Effector CD8-positive, alpha-beta T cell (primary cell): ENCODE measurements around the gene DVL1.

ENCODE experiments used
- DNase-seq: peaks from one replicate; lab custom pipeline; 2025; lab: John Stamatoyannopoulos, UW

The DVL1 gene

DNA sequence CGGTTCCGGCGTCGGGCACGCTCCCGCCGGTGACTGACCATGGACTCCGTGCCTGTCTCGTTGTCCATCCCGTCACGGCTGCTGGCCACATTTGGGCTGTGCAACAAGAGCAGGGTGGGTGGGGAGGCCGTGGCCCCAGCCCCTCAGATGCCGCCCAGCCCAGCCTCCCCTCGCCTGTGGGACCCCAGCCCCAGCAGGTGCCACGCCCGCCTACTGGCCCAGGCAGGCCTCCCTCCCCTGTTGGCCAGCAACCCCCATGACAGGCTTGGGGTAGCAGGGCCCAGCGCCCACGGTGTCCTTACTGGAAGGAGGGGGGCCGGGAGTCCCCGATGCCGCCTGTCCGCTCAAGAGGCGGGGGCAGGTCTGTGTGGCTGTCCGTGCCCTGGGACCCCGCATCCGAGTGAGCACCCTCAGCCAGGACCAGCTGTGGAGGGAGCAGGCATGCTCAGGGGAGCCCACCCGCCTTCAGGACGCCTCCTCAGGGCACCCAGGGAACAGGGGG, 7.1 kb downstream of the DVL1 start:
- DNase-seq: no peak

GRCh38 chr1:1341549-1342021, 7.6 kb downstream of the DVL1 start:
- DNase-seq: no peak

DNA sequence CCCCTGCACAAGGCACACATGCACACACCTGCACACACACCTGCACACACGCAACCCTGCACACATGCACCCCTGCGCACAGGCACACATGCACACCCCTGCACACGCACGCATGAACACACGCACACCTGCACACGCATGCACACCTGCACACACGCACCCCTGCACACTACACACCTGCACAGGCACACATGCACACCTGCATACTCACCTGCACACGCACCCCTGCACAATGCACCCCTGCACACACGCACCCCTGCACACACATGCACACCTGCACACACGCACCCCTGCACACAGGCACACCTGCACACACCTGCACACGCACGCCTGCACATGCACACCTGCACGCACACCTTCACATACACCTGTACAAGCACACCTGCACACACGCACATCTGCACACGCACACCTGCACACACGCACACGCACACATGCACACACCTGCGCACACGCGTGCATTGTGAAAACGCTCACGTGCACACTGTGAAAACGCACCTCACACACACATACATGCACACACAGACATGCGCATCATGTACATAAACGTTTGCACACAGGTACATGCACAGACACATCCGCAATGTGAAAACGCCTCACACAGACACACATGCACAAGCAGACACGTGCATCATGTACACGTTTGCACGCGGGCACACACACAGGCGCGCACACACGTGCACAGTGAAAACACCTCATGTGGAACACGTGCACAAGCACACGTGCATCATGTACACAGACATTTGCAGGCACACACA, 8.2 kb downstream of the DVL1 start:
- no peak for DNase-seq

DNA sequence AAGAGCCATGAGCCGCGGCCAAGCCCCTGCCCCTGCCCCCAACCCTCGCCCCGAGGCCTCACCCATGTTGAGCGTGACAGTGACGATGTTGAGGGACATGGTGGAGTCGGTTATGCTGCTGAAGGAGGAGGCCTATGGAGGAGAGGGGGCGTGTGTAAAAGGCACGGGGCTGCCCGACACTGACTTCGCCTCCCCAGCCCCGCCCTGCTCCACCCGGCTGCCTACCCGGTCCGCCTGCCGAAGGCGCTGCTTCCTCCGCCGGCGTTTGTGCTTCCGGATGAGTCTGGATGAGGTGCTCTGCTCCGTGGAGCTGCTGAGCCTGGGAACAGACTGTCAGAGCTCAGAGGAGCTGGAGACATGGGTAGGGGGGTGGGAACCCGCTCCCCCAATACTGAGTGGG, 9.0 kb downstream of the DVL1 start:
- no peak for DNase-seq

DNA sequence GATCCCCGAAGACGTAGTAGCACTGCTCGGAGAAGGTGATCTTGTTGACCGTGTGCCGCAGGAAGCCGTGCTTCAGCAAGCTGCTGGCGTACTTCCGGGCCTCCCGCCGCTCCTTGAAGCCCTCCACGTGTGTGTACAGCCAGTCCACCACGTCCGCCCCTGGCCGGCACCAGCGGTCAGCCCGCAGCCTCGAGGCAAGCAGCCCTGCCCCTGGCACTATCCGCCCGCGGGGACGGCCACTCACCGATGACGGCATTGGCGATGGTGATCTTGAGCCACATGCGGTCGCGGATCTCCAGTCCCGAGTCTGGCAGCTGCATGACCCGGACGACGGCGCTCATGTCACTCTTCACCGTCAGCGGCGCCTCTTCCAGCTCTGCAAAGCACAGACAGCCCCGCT, 10.9 kb downstream of the DVL1 start:
- no peak for DNase-seq

DNA sequence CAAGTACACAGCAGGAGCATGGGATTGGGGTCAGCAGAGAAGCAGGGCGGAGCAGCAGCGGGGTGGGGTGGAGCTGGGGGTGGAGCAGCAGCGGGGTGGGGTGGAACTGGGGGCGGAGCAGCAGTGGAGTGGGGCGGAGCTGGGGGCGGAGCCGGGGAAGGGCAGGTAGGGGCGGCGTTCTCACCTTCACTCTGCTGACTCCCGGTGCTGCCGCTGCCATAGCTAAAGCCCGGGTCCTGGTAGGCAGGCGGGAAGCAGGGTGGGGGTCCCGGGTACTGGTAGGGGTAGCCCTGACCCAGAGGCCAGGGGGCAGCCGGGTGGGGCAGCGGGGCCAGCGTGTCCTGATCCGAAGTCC, 11.4 kb downstream of the DVL1 start:
- DNase-seq: peak; percentile 17

DNA sequence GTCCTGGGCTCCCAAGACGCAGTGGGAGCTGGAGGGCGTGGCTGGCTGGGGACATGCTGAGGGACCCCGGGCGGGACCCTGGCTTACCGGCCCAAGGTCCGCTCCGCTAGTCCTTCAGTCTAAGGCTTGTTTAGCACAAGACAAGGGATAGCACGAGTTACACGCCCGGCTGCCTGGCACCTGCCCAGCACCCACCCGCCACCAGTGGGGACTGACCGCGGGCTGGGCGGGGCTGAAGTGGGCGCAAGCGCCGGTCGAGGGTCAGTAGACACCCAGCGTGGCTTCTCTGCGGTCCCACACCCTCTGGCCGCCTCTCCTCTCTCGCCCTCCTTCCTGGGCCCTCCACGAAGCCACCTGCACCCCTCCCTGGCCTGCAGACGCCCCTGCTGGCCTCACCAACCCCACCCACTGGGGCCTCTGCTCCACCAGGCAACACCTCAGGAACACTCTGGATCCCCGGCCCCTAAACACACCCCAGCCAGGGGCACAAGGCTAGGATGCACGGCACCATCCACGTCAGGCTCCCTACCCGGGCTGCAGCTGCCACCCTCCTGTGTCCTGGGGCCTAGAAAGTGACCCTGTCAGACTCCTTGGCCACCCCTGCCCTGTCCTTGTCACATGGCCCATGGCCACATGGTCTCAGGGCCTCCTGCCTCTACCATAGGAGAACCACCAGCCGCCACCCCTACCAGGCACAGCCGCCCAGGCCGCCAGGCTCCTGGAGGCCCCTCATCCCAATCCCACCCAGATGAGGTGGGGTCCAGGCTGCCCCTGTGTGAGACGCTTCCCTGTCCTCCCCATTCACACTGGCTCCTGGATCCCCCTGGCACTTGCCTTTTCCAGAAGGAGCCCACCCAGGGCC, 12.1 kb downstream of the DVL1 start:
- DNase-seq: no peak

DNA sequence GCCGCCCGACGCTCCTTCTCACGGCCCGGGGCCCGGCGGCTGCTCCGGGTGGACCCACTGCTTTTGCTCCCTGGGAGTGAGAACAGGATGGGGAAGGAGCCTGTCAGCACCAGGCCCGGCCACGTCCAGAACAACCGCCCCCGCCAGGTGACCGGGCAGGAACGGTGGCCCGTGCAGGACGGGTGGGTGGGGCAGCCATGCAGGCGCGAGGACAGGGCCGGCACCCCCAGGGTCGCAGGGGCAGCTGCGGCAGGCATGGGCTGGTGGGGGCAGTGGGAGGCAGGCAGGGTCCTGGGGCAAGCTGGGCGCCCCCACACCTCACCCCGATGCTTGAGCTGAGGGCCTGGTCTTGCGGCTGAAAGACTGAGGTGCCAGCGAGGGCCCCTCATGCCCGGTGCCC, 12.8 kb downstream of the DVL1 start:
- DNase-seq: no peak

DNA sequence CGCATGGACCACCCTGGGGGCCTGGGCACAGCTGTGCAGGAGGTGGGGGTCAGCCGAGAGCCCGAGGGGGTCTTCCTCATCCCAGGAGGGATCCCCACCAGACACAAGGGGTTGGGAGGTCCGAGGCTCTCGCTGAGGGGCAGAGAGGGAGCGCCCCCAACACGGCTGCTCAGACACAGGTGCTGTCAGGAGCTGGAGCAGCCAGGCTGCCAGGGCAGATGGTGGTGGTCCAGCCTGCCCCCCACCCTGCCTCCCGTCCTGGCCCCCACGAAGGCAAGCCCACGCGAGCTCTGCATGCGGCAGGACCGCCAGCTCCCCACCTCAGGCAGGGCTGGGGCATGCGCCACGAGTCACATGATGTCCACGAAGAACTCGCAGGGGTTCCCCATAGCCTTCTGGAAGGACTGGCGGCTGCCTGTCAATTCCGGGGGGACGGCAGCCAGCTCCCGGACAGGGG, 13.4 kb downstream of the DVL1 start:
- DNase-seq: no peak

GRCh38 chr1:1335283-1335682, 13.9 kb downstream of the DVL1 start:
- DNase-seq: no peak

GRCh38 chr1:1334835-1335234, 14.4 kb downstream of the DVL1 start:
- DNase-seq: no peak

GRCh38 chr1:1333551-1334241, 15.5 kb downstream of the DVL1 start:
- DNase-seq: no peak

GRCh38 chr1:1332774-1333480, 16.3 kb downstream of the DVL1 start:
- DNase-seq: no peak

DNA sequence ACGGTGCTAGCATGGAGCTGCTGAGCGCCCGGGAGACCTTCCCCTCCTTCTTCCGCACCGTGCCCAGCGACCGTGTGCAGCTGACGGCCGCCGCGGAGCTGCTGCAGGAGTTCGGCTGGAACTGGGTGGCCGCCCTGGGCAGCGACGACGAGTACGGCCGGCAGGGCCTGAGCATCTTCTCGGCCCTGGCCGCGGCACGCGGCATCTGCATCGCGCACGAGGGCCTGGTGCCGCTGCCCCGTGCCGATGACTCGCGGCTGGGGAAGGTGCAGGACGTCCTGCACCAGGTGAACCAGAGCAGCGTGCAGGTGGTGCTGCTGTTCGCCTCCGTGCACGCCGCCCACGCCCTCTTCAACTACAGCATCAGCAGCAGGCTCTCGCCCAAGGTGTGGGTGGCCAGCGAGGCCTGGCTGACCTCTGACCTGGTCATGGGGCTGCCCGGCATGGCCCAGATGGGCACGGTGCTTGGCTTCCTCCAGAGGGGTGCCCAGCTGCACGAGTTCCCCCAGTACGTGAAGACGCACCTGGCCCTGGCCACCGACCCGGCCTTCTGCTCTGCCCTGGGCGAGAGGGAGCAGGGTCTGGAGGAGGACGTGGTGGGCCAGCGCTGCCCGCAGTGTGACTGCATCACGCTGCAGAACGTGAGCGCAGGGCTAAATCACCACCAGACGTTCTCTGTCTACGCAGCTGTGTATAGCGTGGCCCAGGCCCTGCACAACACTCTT, 17.0 kb downstream of the DVL1 start:
- no peak for DNase-seq

GRCh38 chr1:1331068-1331965, 17.9 kb downstream of the DVL1 start, which contains the start of gene TAS1R3:
TSS of gene TAS1R3 (plus strand) at chr1:1331280. CDS start at chr1:1331346, 66 bp downstream.
- DNase-seq: no peak

DNA sequence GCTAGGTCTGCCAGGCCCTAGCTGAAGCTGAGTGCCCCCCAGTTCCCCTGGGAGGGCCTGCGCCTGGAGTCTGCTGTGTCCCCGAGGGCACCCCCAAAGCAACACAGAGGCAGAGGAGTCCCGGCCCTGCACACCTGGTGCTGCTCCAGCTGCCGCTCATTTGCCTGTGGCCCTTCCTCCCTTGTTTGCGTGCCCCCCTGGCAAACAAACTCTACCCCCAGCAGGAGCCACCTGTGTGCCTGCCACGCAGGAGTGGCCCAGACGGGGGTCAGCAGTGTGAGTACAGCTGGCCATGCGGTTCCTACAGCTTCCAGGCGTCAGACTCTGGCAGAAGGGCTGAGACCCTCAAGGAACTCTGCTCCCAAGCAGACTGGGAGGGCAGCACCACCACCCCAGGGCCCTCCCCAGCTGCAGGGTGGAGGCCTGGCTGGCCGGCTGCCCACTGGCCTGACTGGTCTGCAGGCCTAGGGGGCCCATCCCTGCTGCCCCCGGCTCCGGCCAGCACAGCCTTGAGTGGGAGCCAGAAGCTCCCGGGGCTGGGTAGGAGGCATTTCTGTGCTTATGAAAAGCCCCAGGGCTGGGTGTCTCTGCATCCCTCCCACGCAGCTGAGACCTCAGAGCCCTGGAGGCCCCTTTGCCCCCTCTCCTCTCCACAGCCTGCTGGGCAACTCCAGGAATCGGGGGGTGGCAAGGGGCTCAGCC, 18.7 kb downstream of the DVL1 start:
- no peak for DNase-seq

- DNase-seq: no peak
Observed at GRCh38 chr1:1329304-1330210, 19.7 kb downstream of the DVL1 start.

DNA sequence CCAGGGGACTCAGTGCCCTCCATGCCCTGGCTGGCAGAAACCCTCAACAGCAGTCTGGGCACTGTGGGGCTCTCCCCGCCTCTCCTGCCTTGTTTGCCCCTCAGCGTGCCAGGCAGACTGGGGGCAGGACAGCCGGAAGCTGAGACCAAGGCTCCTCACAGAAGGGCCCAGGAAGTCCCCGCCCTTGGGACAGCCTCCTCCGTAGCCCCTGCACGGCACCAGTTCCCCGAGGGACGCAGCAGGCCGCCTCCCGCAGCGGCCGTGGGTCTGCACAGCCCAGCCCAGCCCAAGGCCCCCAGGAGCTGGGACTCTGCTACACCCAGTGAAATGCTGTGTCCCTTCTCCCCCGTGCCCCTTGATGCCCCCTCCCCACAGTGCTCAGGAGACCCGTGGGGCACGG, 21.0 kb downstream of the DVL1 start:
- no peak for DNase-seq
